ENCODE measurements around the gene SIVA1.

SIVA1 gene

GRCh38 chr14:104797115-104798044 lies 44.4 kb downstream of the SIVA1 start:
- DNase-seq (ENCODE audit: low read depth), result no peak

GRCh38 chr14:104798300-104799243 lies 45.6 kb downstream of the SIVA1 start:
- DNase-seq (ENCODE audit: low read depth), result no peak

- DNase-seq (ENCODE audit: low read depth), result no peak
These were observed 46.5 kb downstream of the SIVA1 start for GRCh38 chr14:104799244-104800014.

GRCh38 chr14:104800015-104800770 lies 47.2 kb downstream of the SIVA1 start:
- no peak for DNase-seq (ENCODE audit: low read depth)

GRCh38 chr14:104800771-104801519 lies 48.0 kb downstream of the SIVA1 start, which contains the start of gene ZBTB42:
ZBTB42 (plus strand) TSS chr14:104801101; CDS start chr14:104801198, 97 bp downstream.
- no peak for DNase-seq (ENCODE audit: low read depth)

- DNase-seq (ENCODE audit: low read depth), result no peak
These were observed 48.8 kb downstream of the SIVA1 start for GRCh38 chr14:104801520-104802393.

- DNase-seq (ENCODE audit: low read depth), result no peak
These were observed 49.6 kb downstream of the SIVA1 start for GRCh38 chr14:104802394-104803184.

GRCh38 chr14:104803280-104803911 lies 50.4 kb downstream of the SIVA1 start:
- no peak for DNase-seq (ENCODE audit: low read depth)

- no peak for DNase-seq (ENCODE audit: low read depth)
These were observed 51.0 kb downstream of the SIVA1 start for GRCh38 chr14:104803912-104804410.

GRCh38 chr14:104804481-104805325 lies 51.8 kb downstream of the SIVA1 start:
- no peak for DNase-seq (ENCODE audit: low read depth)

- peak; percentile 27 for DNase-seq (ENCODE audit: low read depth)
These were observed 52.4 kb downstream of the SIVA1 start for GRCh38 chr14:104805326-104805678.

- DNase-seq (ENCODE audit: low read depth), result no peak
These were observed 53.1 kb downstream of the SIVA1 start for GRCh38 chr14:104805941-104806624.

GRCh38 chr14:104806625-104807465 lies 53.9 kb downstream of the SIVA1 start:
- DNase-seq (ENCODE audit: low read depth), result no peak

- no peak for DNase-seq (ENCODE audit: low read depth)
These were observed 55.5 kb downstream of the SIVA1 start for GRCh38 chr14:104808456-104808855.

All from HS-27A (cell line).